ENCODE measurements around the gene ATXN2.
"Not testable (repeated sequence)": the region's sequence is repeated elsewhere in the genome, so short reads cannot be mapped to it uniquely, and the experiment has no call there.

ATXN2 gene

DNA sequence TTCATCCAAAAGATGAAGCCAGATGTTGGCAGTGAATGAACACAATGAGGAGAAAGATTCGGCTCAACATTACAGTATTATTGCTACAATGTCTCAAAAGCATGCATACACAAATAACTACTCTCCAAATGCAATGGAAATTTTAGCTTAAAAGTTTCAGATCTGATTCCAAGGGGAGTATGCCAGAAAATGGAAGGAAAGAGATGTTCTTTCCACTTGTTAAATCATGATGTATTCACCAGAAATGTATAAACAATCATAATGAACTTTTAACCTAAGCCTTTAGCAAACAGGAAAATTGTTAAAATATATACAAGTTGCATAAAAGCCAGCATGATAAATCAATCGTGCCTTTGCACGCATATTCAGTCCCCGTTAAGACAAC, 131.3 kb downstream of the ATXN2 start:
- no peaks in the 10 kb centered on the region for H3K27me3 ChIP-seq (ENCODE audit: control insufficient read depth in 1 of 2, insufficient read depth in 2 of 2, low read length in 2 of 2)
- H3K4me1 ChIP-seq (ENCODE audit: control insufficient read depth in 1 of 2, insufficient read depth in 2 of 2, low read length in 2 of 2), result no peaks in the 10 kb centered on the region
- H3K9ac ChIP-seq (ENCODE audit: low read depth in 1 of 2, low read length in 2 of 2), result no peak overlapping the region
- no peak overlapping the region for H3K27ac ChIP-seq (ENCODE audit: low read depth, low read length)
- H3K9me3 ChIP-seq (ENCODE audit: control insufficient read depth in 1 of 2, low read length in 2 of 2), result no peaks in the 10 kb centered on the region
- H3K4me3 ChIP-seq (ENCODE audit: low read depth in 1 of 2, low read length in 2 of 2), result no peak overlapping the region
- peaks cover 3 to 41% of the 10 kb centered on the region in 2 donors for H3K36me3 ChIP-seq (ENCODE audit: control insufficient read depth in 1 of 2, insufficient read depth in 2 of 2, low read length in 2 of 2)

DNA sequence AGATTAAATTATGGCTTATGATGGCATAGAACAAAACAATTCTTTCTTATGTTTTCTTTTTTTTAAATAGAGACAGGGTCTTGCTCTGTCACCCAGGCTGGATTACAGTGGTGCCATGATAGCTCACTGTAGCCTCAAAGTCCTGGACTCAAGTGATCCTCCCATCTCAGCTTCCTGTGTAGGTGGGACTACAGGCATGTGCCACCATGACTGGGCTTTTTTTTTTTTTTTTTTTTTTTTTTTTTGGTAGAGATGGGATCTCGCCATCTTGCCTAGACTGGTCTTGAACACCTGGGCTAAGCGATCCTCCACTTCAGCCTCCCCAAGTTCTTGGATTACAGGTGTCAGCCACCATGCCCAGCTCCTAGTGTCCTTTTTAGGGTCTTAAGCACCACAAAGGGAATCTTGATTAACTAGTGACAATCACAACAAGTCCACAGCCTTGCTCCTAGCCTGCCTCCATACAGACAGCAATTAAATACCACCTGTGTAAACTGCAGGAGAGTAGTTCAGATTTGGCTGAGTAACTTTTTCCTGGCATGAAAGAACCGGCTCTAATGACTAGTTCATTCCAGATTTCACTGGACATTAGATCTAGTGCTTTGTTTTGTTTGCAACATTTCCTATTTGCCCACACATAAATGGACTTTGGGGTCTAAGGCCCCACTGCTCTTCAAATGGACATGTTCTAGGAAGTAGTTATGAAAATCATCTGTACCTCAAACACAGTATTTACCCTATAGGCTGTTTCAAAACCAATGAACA, 131.8 kb downstream of the ATXN2 start:
- peaks cover 3 to 38% of the 10 kb centered on the region in 2 donors for H3K36me3 ChIP-seq (ENCODE audit: control insufficient read depth in 1 of 2, insufficient read depth in 2 of 2, low read length in 2 of 2)
- no peaks in the 10 kb centered on the region for H3K27me3 ChIP-seq (ENCODE audit: control insufficient read depth in 1 of 2, insufficient read depth in 2 of 2, low read length in 2 of 2)
- no peak overlapping the region for H3K9ac ChIP-seq (ENCODE audit: low read depth in 1 of 2, low read length in 2 of 2)
- H3K27ac ChIP-seq (ENCODE audit: low read depth, low read length), result peak overlapping the region; percentile 33
- no peaks in the 10 kb centered on the region for H3K4me1 ChIP-seq (ENCODE audit: control insufficient read depth in 1 of 2, insufficient read depth in 2 of 2, low read length in 2 of 2)
- H3K9me3 ChIP-seq (ENCODE audit: control insufficient read depth in 1 of 2, low read length in 2 of 2), result no peaks in the 10 kb centered on the region
- no peak overlapping the region for H3K4me3 ChIP-seq (ENCODE audit: low read depth in 1 of 2, low read length in 2 of 2)

DNA sequence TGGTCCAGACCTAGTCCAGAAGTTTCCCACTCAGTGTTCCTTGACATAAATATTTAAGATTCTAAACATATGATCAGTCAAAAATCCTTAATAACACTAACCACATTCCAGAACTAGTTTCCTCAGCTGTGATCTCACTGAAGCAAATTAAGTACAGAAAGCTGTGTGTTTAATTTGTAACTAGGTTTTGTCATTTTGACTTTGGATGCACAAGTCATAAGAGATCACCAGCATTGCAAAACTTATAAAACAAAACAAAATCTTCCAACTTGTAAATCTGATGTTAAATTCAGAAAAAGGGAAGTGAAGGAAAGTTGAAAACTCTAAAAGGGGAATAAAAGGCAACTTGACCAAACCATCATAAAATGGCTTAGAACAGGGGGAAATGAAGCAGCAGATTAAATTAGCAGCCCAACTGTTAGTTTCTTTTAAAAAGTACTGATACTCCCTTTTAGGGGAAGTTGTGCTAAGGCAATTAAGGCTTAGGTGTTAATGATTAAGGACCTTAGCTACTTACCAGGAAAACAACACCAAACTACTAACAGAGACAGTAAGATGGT, 136.8 kb downstream of the ATXN2 start:
- Histone ChIP-seq H3K9ac (ENCODE audit: low read depth in 1 of 2, low read length in 2 of 2) (no peak overlapping the region), H3K27me3 (ENCODE audit: control insufficient read depth in 1 of 2, insufficient read depth in 2 of 2, low read length in 2 of 2) (no peaks in the 10 kb centered on the region), H3K9me3 (ENCODE audit: control insufficient read depth in 1 of 2, low read length in 2 of 2) (no peaks in the 10 kb centered on the region), H3K4me3 (ENCODE audit: low read depth in 1 of 2, low read length in 2 of 2) (no peak overlapping the region), H3K4me1 (ENCODE audit: control insufficient read depth in 1 of 2, insufficient read depth in 2 of 2, low read length in 2 of 2) (no peaks in the 10 kb centered on the region), H3K36me3 (ENCODE audit: control insufficient read depth in 1 of 2, insufficient read depth in 2 of 2, low read length in 2 of 2) (peaks cover 0 to 23% of the 10 kb centered on the region in 2 donors), H3K27ac (ENCODE audit: low read depth, low read length) (no peak overlapping the region)

DNA sequence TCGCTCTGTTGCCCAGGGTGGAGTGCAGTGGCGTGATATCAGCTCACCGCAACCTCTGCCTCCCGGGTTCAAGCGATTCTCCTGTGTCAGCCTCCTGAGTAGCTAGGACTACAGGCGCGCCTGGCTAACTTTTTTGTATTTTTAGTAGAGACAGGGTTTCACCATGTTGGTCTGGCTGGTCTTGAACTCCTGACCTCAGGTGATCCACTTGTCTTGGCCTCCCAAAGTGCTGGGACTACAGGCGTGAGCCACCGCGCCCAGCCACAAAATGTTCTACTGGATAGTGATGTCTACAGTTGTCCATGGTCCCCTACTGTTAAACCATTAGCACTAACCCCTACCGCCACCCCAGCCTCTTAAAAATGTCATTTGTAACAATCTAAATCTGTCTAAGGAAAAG, 139.0 kb downstream of the ATXN2 start:
- H3K27ac ChIP-seq (ENCODE audit: low read depth, low read length); H3K9ac ChIP-seq (ENCODE audit: low read depth in 1 of 2, low read length in 2 of 2); H3K4me1 ChIP-seq (ENCODE audit: control insufficient read depth in 1 of 2, insufficient read depth in 2 of 2, low read length in 2 of 2); H3K4me3 ChIP-seq (ENCODE audit: low read depth in 1 of 2, low read length in 2 of 2); H3K9me3 ChIP-seq (ENCODE audit: control insufficient read depth in 1 of 2, low read length in 2 of 2); H3K27me3 ChIP-seq (ENCODE audit: control insufficient read depth in 1 of 2, insufficient read depth in 2 of 2, low read length in 2 of 2): not testable (repeated sequence)
- peaks cover 9 to 42% of the 10 kb centered on the region in 2 donors for H3K36me3 ChIP-seq (ENCODE audit: control insufficient read depth in 1 of 2, insufficient read depth in 2 of 2, low read length in 2 of 2)

DNA sequence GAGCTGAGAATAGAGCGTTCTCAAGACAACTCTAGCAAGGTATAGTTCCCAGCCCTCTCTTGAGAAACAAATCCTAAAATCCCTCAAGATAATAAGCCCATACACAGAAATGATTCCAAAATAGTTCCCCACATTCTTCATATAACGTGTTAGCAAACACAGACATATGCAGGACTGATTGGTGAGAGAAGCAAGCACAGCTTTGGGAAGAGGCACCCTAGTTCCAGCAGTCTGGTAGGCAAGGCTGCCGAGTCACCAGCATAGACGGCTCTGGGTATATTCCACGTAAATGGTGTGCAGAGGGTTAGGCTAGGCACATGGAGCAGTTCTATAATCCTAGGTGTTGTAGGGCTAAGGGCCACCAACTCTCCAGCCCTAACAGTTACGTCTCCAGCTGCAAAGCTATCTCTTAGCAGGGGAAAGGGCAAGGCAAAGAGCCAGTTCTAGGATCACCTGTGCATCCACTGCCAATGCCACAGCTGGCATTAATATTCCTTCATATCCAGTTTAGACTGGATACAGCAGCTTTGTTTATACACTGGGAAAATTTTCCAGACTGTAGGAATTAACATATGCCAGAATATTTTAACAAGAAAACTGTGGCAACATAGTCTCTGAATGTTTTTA, 140.5 kb downstream of the ATXN2 start:
- H3K9ac ChIP-seq (ENCODE audit: low read depth in 1 of 2, low read length in 2 of 2), result no peak overlapping the region
- no peak overlapping the region for H3K27ac ChIP-seq (ENCODE audit: low read depth, low read length)
- H3K4me1 ChIP-seq (ENCODE audit: control insufficient read depth in 1 of 2, insufficient read depth in 2 of 2, low read length in 2 of 2), result no peaks in the 10 kb centered on the region
- H3K9me3 ChIP-seq (ENCODE audit: control insufficient read depth in 1 of 2, low read length in 2 of 2), result no peaks in the 10 kb centered on the region
- H3K27me3 ChIP-seq (ENCODE audit: control insufficient read depth in 1 of 2, insufficient read depth in 2 of 2, low read length in 2 of 2), result no peaks in the 10 kb centered on the region
- H3K4me3 ChIP-seq (ENCODE audit: low read depth in 1 of 2, low read length in 2 of 2), result no peak overlapping the region
- H3K36me3 ChIP-seq (ENCODE audit: control insufficient read depth in 1 of 2, insufficient read depth in 2 of 2, low read length in 2 of 2), result peaks cover 20 to 54% of the 10 kb centered on the region in 2 donors

DNA sequence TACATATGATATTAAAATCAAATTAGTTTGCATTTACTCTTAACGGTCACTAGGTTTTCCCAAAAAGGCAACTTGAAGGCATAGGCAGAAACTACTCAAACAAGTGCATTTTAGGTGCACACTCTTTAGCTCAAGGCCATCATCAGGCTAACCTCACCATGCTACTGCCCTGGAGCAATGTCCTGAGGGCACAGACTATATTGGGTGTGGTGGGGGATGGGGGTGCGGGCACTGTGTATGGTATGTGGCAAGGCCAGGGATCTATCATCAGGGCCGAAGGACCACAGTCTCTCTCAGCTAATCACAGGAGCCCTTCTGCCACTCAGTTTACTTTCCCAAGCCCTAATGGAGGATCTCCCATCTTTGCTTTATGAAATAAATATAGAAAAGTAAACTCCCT, 141.5 kb downstream of the ATXN2 start:
- no peak overlapping the region for H3K4me3 ChIP-seq (ENCODE audit: low read depth in 1 of 2, low read length in 2 of 2)
- H3K9ac ChIP-seq (ENCODE audit: low read depth in 1 of 2, low read length in 2 of 2), result no peak overlapping the region
- peaks cover 26 to 59% of the 10 kb centered on the region in 2 donors for H3K36me3 ChIP-seq (ENCODE audit: control insufficient read depth in 1 of 2, insufficient read depth in 2 of 2, low read length in 2 of 2)

GRCh38 chr12:111457071-111457470, 142.0 kb downstream of the ATXN2 start:
- Histone ChIP-seq H3K9ac (ENCODE audit: low read depth in 1 of 2, low read length in 2 of 2) (no peak overlapping the region), H3K27ac (ENCODE audit: low read depth, low read length) (no peak overlapping the region), H3K4me3 (ENCODE audit: low read depth in 1 of 2, low read length in 2 of 2) (no peak overlapping the region), H3K36me3 (ENCODE audit: control insufficient read depth in 1 of 2, insufficient read depth in 2 of 2, low read length in 2 of 2) (peaks cover 26 to 59% of the 10 kb centered on the region in 2 donors), H3K27me3 (ENCODE audit: control insufficient read depth in 1 of 2, insufficient read depth in 2 of 2, low read length in 2 of 2) (no peaks in the 10 kb centered on the region), H3K9me3 (ENCODE audit: control insufficient read depth in 1 of 2, low read length in 2 of 2) (no peaks in the 10 kb centered on the region), H3K4me1 (ENCODE audit: control insufficient read depth in 1 of 2, insufficient read depth in 2 of 2, low read length in 2 of 2) (no peaks in the 10 kb centered on the region)

More for the DNA sequence above, 141.5 kb downstream of the ATXN2 start:
- H3K4me1 ChIP-seq (ENCODE audit: control insufficient read depth in 1 of 2, insufficient read depth in 2 of 2, low read length in 2 of 2), result no peaks in the 10 kb centered on the region
- H3K27ac ChIP-seq (ENCODE audit: low read depth, low read length), result no peak overlapping the region
- H3K27me3 ChIP-seq (ENCODE audit: control insufficient read depth in 1 of 2, insufficient read depth in 2 of 2, low read length in 2 of 2), result no peaks in the 10 kb centered on the region
- no peaks in the 10 kb centered on the region for H3K9me3 ChIP-seq (ENCODE audit: control insufficient read depth in 1 of 2, low read length in 2 of 2)

DNA sequence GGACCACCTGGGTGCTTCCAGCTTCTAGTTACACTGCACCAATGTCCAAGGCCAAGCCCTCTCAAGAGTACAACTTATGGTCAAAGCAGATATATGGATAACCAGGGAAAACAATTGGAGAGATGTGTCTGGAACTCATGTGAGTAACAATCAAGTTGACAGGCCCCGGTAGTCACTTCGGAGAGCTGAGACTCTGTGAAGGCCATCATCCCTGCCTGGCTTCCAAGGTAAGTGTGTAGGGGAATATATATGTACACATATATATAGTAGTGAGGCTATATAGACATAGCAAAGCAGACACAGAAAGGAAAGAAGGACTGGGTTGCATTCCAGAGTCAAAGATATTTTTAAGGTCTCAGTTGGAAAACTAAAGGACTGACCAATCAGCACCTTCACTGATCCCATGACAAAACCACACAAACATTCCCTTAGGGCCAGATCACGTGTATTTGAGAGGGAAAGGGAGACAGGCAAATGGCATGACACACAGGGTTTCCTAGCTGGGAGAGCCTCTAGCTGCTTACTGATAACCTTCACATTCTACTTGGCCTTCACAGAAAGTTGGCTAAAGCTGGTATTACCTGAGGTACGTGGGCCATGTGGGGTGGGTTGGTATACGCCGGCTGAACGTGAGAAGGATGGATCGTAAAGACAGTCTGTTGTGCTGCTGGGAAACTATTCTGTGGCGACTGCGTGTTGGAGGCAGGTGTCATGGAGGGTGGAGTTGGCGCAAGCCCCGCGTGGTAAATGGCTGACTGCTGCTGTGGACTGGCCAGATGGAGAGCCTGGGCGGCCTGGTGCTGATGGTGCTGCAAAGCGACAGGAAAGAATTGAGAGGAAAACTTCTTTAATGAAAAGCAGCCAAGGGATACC, 143.4 kb downstream of the ATXN2 start:
- Histone ChIP-seq H3K9ac (ENCODE audit: low read depth in 1 of 2, low read length in 2 of 2) (no peak overlapping the region), H3K27ac (ENCODE audit: low read depth, low read length) (no peak overlapping the region), H3K4me1 (ENCODE audit: control insufficient read depth in 1 of 2, insufficient read depth in 2 of 2, low read length in 2 of 2) (no peaks in the 10 kb centered on the region), H3K27me3 (ENCODE audit: control insufficient read depth in 1 of 2, insufficient read depth in 2 of 2, low read length in 2 of 2) (no peaks in the 10 kb centered on the region), H3K36me3 (ENCODE audit: control insufficient read depth in 1 of 2, insufficient read depth in 2 of 2, low read length in 2 of 2) (peaks cover 29 to 63% of the 10 kb centered on the region in 2 donors), H3K9me3 (ENCODE audit: control insufficient read depth in 1 of 2, low read length in 2 of 2) (no peaks in the 10 kb centered on the region), H3K4me3 (ENCODE audit: low read depth in 1 of 2, low read length in 2 of 2) (no peak overlapping the region)

DNA sequence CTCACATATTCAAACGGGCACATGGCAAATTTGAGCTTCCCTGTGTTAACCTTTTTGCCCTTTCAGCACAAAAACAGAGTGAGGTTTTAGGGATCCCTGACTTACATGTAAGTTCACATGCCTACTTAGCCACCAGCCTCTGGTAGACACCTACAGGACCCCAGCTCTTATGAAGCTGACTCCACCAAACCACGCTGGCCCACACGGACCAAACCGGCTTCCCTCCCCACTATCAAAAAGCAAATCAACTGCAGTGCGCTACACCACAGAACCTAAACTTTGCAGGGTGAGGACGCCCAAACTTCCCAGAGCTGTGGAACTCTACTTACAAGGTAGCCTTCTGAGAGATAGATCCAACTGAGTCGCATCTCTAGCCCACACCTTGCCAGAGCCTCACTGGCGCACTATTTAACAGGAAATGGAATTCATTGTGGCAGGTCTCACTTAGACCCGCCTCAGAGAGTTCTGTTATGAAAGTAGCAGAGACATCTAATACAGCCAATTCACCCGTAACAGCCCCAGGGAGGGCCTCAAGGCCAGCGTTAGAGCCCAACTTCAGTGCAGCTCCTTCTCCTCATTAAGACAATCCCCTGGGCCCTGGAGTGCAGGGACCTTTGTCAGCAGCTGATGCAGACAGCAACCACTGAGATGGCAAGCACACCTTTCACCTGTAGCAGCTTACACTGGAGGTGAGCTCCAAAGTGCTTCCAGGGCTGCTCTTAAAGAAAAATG, 144.2 kb downstream of the ATXN2 start:
- Histone ChIP-seq H3K4me1 (ENCODE audit: control insufficient read depth in 1 of 2, insufficient read depth in 2 of 2, low read length in 2 of 2) (no peaks in the 10 kb centered on the region), H3K9me3 (ENCODE audit: control insufficient read depth in 1 of 2, low read length in 2 of 2) (no peaks in the 10 kb centered on the region), H3K4me3 (ENCODE audit: low read depth in 1 of 2, low read length in 2 of 2) (no peak overlapping the region), H3K27ac (ENCODE audit: low read depth, low read length) (no peak overlapping the region), H3K27me3 (ENCODE audit: control insufficient read depth in 1 of 2, insufficient read depth in 2 of 2, low read length in 2 of 2) (no peaks in the 10 kb centered on the region), H3K9ac (ENCODE audit: low read depth in 1 of 2, low read length in 2 of 2) (no peak overlapping the region), H3K36me3 (ENCODE audit: control insufficient read depth in 1 of 2, insufficient read depth in 2 of 2, low read length in 2 of 2) (peaks cover 35 to 71% of the 10 kb centered on the region in 2 donors)
